HCT116 (cell line): ENCODE measurements around the gene BORCS8. TPM values are rescaled to one million over a fixed set of nuclear protein-coding genes. Genes with fewer than 3 reads are reported as not detected.

Experiments
- ATAC-seq: fragments of 200-7000 bp; cut with Tn5 transposase; 2 replicates; pipeline ENCODE4 v1.9.1; 2020; ENCODE audit warnings: mild to moderate bottlenecking, moderate library complexity
- BruUV-seq: library from RNA; stranded (reverse); fragments of 400-500 nt; replicated peaks from 2 replicates; lab custom pipeline; 2021; lab: Mats Ljungman, UMichigan
- CTCF ChIA-PET: fragments of 300-600 bp; sonication (Branson Sonifier 250); formaldehyde crosslinking; loops from one replicate; lab custom pipeline; 2021; ENCODE audit warnings: antibody characterized with exemption; lab: Charles Lee
- POLR2A ChIA-PET: fragments of 300-600, 350-600 bp; sonication (Branson Sonifier 250); formaldehyde crosslinking; loops from one replicate; lab custom pipeline; 2021; ENCODE audit warnings: antibody characterized with exemption; lab: Charles Lee
- RAD21 ChIA-PET, 2 experiments: fragments of 300-600 bp; sonication (Branson Sonifier 250); formaldehyde crosslinking; loops; one replicate each; lab custom pipeline; 2023; ENCODE audit warnings: low total read pairs in 2 of 2; ENCODE audit not compliant: uncharacterized antibody in 2 of 2, unreplicated experiment in 2 of 2, low non-redundant PET in 1 of 2; lab: Charles Lee
- DNase-seq: peaks from one replicate; pipeline ENCODE4 v3.0.0-alpha.2; 2010; ENCODE audit warnings: low read depth, low spot score
- H2AFZ ChIP-seq: fragments of 200-600 bp; shearing (Covaris generic), sonication (generic); 2 replicates; pipeline ENCODE4 v1.6.1; 2017; ENCODE audit warnings: low read depth, mixed run types, mixed read lengths, antibody characterized with exemption, low read length; ENCODE audit not compliant: poor library complexity, severe bottlenecking
- H3K27ac ChIP-seq: 2 replicates; pipeline ENCODE4 v1.5.1; 2012; ENCODE audit warnings: low read depth, low read length
- H3K27me3 ChIP-seq: fragments of 200-600 bp; sonication (generic); 2 replicates; pipeline ENCODE4 v1.6.1; 2016; ENCODE audit warnings: mixed run types, low read length, mixed read lengths; ENCODE audit not compliant: insufficient read depth
- H3K36me3 ChIP-seq, 2 experiments: fragments of 200-500 bp in 1 of 2; fragments of 200-600 bp in 1 of 2; sonication (Bioruptor generic) in 1 of 2; sonication (generic) in 1 of 2; 2 replicates each; pipeline versions ENCODE4 v1.5.1 to v1.6.1; 2014 to 2016; ENCODE audit warnings: low read length in 2 of 2, inconsistent platforms in 1 of 2, mixed read lengths in 1 of 2, mixed run types in 1 of 2; ENCODE audit not compliant: insufficient read depth in 2 of 2, control insufficient read depth in 1 of 2
- H3K4me1 ChIP-seq, 2 experiments: fragments of 200-600 bp in 1 of 2; sonication (generic) in 1 of 2; 2 replicates each; pipeline versions ENCODE4 v1.5.1 to v1.6.1; 2012 to 2017; ENCODE audit warnings: low read length in 2 of 2, inconsistent platforms in 1 of 2, mild to moderate bottlenecking in 1 of 2, mixed read lengths in 1 of 2, mixed run types in 1 of 2, moderate library complexity in 1 of 2; ENCODE audit not compliant: insufficient read depth in 2 of 2, control insufficient read depth in 1 of 2
- H3K4me2 ChIP-seq: fragments of 200-600 bp; sonication (generic); 2 replicates; pipeline ENCODE4 v1.6.1; 2017; ENCODE audit warnings: mixed run types, low read length, mixed read lengths
- H3K4me3 ChIP-seq, 2 experiments: fragments of 200-600 bp in 1 of 2; sonication (generic) in 1 of 2; replicated peaks in 1 of 2; 2 replicates each; pipeline ENCODE4 v1.5.1; 2011 to 2016; ENCODE audit warnings: low read length in 2 of 2, control low read depth in 1 of 2, low read depth in 1 of 2, mild to moderate bottlenecking in 1 of 2, mixed read lengths in 1 of 2, mixed run types in 1 of 2
- H3K79me2 ChIP-seq: fragments of 200-600 bp; sonication (generic); 2 replicates; pipeline ENCODE4 v1.6.1; 2017; ENCODE audit warnings: mild to moderate bottlenecking, mixed run types, low read length, moderate library complexity, mixed read lengths; ENCODE audit not compliant: insufficient read depth
- H3K9ac ChIP-seq: fragments of 200-600 bp; sonication (generic); 2 replicates; pipeline ENCODE4 v1.6.1; 2016; ENCODE audit warnings: low read length, mixed read lengths
- H3K9me2 ChIP-seq: fragments of 200-600 bp; sonication (generic), shearing (Covaris generic); 2 replicates; pipeline ENCODE4 v1.6.1; 2017; ENCODE audit warnings: mixed run types, mild to moderate bottlenecking, moderate library complexity; ENCODE audit not compliant: insufficient read depth
- H3K9me3 ChIP-seq, 2 experiments: fragments of 200-500 bp in 1 of 2; fragments of 200-600 bp in 1 of 2; sonication (Bioruptor generic) in 1 of 2; sonication (generic) in 1 of 2; 2 replicates each; pipeline ENCODE4 v1.6.1; 2014 to 2017; ENCODE audit warnings: low read length in 2 of 2, mixed read lengths in 2 of 2, inconsistent platforms in 1 of 2, low read depth in 1 of 2, mild to moderate bottlenecking in 1 of 2, mixed run types in 1 of 2, moderate library complexity in 1 of 2; ENCODE audit not compliant: control insufficient read depth in 1 of 2, insufficient read depth in 1 of 2
- H4K20me1 ChIP-seq: fragments of 200-600 bp; sonication (generic), shearing (Covaris generic); 2 replicates; pipeline ENCODE4 v1.6.1; 2017; ENCODE audit warnings: mixed run types, mild to moderate bottlenecking, moderate library complexity; ENCODE audit not compliant: insufficient read depth
- ATF3 ChIP-seq: IDR thresholded peaks from 2 replicates; pipeline ENCODE4 v1.6.1; 2012
- CBX3 ChIP-seq: IDR thresholded peaks from 2 replicates; pipeline ENCODE4 v1.6.1; 2012; ENCODE audit warnings: low read depth
- CEBPB ChIP-seq: IDR thresholded peaks from 2 replicates; pipeline ENCODE4 v1.6.1; 2012; ENCODE audit warnings: low read depth
- CTCF ChIP-seq, 3 experiments: fragments of 200-600 bp in 1 of 3; sonication (generic) in 1 of 3; IDR thresholded peaks in 2 of 3; conservative IDR thresholded peaks in 1 of 3; 2 replicates each; pipeline ENCODE4 v1.5.1; 2012 to 2017; ENCODE audit warnings: low read depth in 2 of 3, low read length in 2 of 3, antibody characterized with exemption in 1 of 3, borderline replicate concordance in 1 of 3, control low read depth in 1 of 3, mild to moderate bottlenecking in 1 of 3, mixed read lengths in 1 of 3, mixed run types in 1 of 3, moderate library complexity in 1 of 3; ENCODE audit not compliant: insufficient read depth in 1 of 3
- EGR1 ChIP-seq: IDR thresholded peaks from 2 replicates; pipeline ENCODE4 v1.6.1; 2012; ENCODE audit warnings: low read depth
- EZH2 ChIP-seq: fragments of 200-600 bp; sonication (generic); IDR thresholded peaks from 2 replicates; pipeline ENCODE4 v1.6.1; 2017; ENCODE audit warnings: antibody characterized with exemption, mixed run types
- EZH2phosphoT487 ChIP-seq: fragments of 200-600 bp; IDR thresholded peaks from 2 replicates; pipeline ENCODE4 v1.6.1; 2018; ENCODE audit warnings: antibody characterized with exemption, borderline replicate concordance
- JUND ChIP-seq: IDR thresholded peaks from 2 replicates; pipeline ENCODE4 v1.6.1; 2012
- POLR2A ChIP-seq: IDR thresholded peaks from 2 replicates; pipeline ENCODE4 v1.7.0; 2011; ENCODE audit warnings: borderline replicate concordance; ENCODE audit not compliant: insufficient read depth, insufficient read length; ENCODE audit errors: extremely low read depth
- POLR2AphosphoS5 ChIP-seq: IDR thresholded peaks from 2 replicates; pipeline ENCODE4 v1.6.1; 2011; ENCODE audit warnings: mild to moderate bottlenecking, low read depth, low read length, moderate library complexity
- RAD21 ChIP-seq: IDR thresholded peaks from 2 replicates; pipeline ENCODE4 v1.6.1; 2012; ENCODE audit warnings: low read depth, mild to moderate bottlenecking
- SIN3A ChIP-seq: IDR thresholded peaks from 2 replicates; pipeline ENCODE4 v1.6.1; 2012; ENCODE audit warnings: low read depth
- SRF ChIP-seq: IDR thresholded peaks from 2 replicates; pipeline ENCODE4 v1.6.1; 2012; ENCODE audit warnings: low read depth
- TCF7L2 ChIP-seq: IDR thresholded peaks from 2 replicates; pipeline ENCODE4 v1.7.0; 2011; ENCODE audit warnings: borderline replicate concordance, inconsistent platforms; ENCODE audit not compliant: insufficient read depth, insufficient read length; ENCODE audit errors: extremely low read depth
- YY1 ChIP-seq: IDR thresholded peaks from 2 replicates; pipeline ENCODE4 v1.6.1; 2011; ENCODE audit warnings: low read length, low read depth, moderate library complexity, mild to moderate bottlenecking; ENCODE audit not compliant: insufficient replicate concordance; ENCODE audit errors: extremely low read depth
- ZNF274 ChIP-seq: fragments of 200-500 bp; sonication (Bioruptor generic); IDR thresholded peaks from 2 replicates; pipeline ENCODE4 v1.6.1; 2014; ENCODE audit warnings: mild to moderate bottlenecking, low read depth, low read length, inconsistent platforms
- intact Hi-C: fragments of 100-400 bp; cut with micrococcal nuclease; formaldehyde crosslinking; loops from 2 replicates; pipeline ENCODE4 v1.10.0; 2022
- total RNA-seq: library from RNA; stranded (reverse); gene quantifications from one replicate; pipeline ENCODE4 v1.2.1, GENCODE V29; 2021; ENCODE audit not compliant: unreplicated experiment
- TF ChIP-seq, protein P1 (sequence below): IDR thresholded peaks from 2 replicates; pipeline ENCODE4 v1.6.1; 2012

Gene BORCS8
- total RNA-seq, 1 experiment from 2014 or later, result 17.1 TPM

GRCh38 chr19:19202707-19203011 is 10.7 kb upstream of the BORCS8 start (continued):
- TF ChIP-seq CTCF (IDR thresholded peaks at IDR 0.05 in 2 of 3, conservative IDR thresholded peaks at IDR 0.05 in 1 of 3; ENCODE audit: borderline replicate concordance in 1 of 3, insufficient read depth in 1 of 3, low read depth in 2 of 3, low read length in 2 of 3) (no peak), CEBPB (no peak), JUND (no peak), RAD21 (no peak), SRF (no peak)
- TF ChIP-seq, all 23 proteins: peak for 0

DNA sequence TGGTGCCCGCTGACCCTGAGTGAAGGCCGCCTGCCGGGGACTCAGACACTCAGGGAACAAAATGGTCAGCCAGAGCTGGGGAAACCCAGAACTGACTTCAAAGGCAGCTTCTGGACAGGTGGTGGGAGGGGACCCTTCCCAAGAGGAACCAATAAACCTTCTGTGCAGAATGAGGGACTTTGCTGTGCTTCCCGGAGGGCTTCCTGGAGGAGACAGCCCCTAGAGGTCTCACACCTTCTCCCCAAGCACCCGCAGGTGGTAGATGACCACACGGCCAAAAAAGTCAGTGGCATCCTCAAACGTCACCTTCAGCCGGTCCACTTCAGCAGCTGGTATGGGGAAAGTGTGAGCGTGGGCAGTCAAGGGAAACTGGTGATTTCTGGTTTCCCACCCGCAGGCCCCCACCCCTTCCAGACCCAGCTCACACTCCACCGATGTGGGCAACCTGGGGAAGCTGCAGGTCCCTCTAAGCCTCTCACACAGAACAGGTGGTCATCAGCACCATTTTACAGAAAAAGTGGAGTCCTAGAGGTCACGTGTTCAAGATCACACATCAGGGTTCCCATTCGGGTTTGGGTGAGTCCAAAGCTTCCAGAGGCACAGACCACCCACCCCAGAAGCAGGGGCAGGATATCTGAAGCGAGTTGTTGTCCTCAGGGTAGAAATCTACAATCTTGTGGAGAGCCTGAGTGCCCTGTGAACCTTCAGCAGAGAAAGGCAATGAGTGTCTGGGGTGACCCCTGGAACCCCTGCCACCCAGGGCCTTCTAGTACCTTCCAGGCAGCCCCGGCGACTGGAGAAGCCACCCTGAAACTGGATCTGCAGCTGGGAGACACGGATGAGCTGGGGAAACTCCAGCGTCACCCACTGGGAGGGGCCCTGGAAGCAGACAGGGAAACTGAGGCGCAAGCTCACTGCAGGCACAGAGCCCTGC is 10.0 kb upstream of the BORCS8 start:
- intact Hi-C loops, result no loop called here
- Histone ChIP-seq H3K4me3 (peak overlapping the region; percentile 78 to 96), H3K9me2 (no peaks in the 10 kb centered on the region), H3K4me2 (peak overlapping the region; percentile 96), H2AFZ (no peak overlapping the region), H3K27me3 (no peaks in the 10 kb centered on the region), H3K79me2 (peaks cover 22% of the 10 kb centered on the region), H3K9me3 (no peaks in the 10 kb centered on the region), H3K27ac (peak overlapping the region; percentile 75)
- DNase-seq, result no peak
- TSS peak; percentile 10 for BruUV-seq
- RAD21 ChIA-PET, result no interaction called here
- POLR2A ChIA-PET, result interaction anchor here (1.6 kb wide), 1 partner anchor 9 kb away, joined by 15 read pairs; no protein-coding TSS in a partner anchor
- no peak for TF ChIP-seq EGR1
- no peak for TF ChIP-seq CEBPB
- no peak for TF ChIP-seq TCF7L2
- no peak for TF ChIP-seq RAD21
- no peak for TF ChIP-seq ATF3
- no peak for TF ChIP-seq ZNF274
- TF ChIP-seq JUND, result no peak
- no peak for TF ChIP-seq POLR2A
- TF ChIP-seq CTCF (IDR thresholded peaks at IDR 0.05 in 2 of 3, conservative IDR thresholded peaks at IDR 0.05 in 1 of 3; ENCODE audit: borderline replicate concordance in 1 of 3, insufficient read depth in 1 of 3, low read depth in 2 of 3, low read length in 2 of 3), result no peak
- TF ChIP-seq, protein P1, sequence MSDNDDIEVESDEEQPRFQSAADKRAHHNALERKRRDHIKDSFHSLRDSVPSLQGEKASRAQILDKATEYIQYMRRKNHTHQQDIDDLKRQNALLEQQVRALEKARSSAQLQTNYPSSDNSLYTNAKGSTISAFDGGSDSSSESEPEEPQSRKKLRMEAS, result no peak
- no peak for TF ChIP-seq EZH2phosphoT487
- no peak for TF ChIP-seq POLR2AphosphoS5
- TF ChIP-seq YY1, result no peak
- TF ChIP-seq SIN3A, result no peak
- no peak for TF ChIP-seq EZH2
- no peak for TF ChIP-seq CBX3
- TF ChIP-seq, all 23 proteins: peak for 0
- CTCF ChIA-PET, result interaction anchor here (1.0 to 1.4 kb wide), 3 partner anchors 16 to 288 kb away, joined by 3 read pairs; no protein-coding TSS in a partner anchor
- no peak for ATAC-seq
- Histone ChIP-seq H3K36me3 (peaks cover 8 to 11% of the 10 kb centered on the region in 2 experiments; a peak in 3 of 4 replicates), H3K4me1 (peaks cover 10 to 27% of the 10 kb centered on the region in 2 experiments; a peak in 3 of 4 replicates), H3K9ac (peak overlapping the region; percentile 97), H4K20me1 (no peaks in the 10 kb centered on the region)
